Measurements from ENCODE around the gene CPEB4. TPM values are rescaled to one million over a fixed set of nuclear protein-coding genes. Genes with fewer than 3 reads are reported as not detected.

CPEB4 gene
- total RNA-seq, 1 experiment from 2014 or later, result 8.7 TPM

DNA sequence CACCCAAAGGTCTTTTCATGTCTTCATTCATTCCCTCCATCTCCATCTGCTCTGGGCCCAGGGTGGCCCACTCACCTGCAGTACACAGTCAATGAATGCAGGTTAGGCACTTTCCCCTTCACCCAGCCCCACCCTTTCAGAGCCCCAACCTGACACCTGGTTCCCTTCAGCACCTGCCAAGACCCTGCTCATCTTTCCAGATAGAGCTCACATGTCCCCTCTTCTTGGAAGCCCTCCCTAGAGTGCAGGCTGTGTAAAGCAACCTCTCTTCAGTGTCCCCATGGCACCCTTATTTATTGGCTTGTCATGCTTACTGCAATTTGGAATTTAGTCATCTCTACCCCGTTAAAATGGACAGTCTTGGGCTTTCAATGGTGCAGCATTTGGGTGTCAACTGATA, 13.0 kb upstream of the CPEB4 start:
- no peak overlapping the region for H2BK120ac ChIP-seq (ENCODE audit: low read depth, low read length, poor library complexity, severe bottlenecking)
- peaks cover 0 to 8% of the 10 kb centered on the region in 2 experiments; a peak in 2 of 4 replicates for H3K4me1 Mint-ChIP-seq
- TF ChIP-seq, protein P1, sequence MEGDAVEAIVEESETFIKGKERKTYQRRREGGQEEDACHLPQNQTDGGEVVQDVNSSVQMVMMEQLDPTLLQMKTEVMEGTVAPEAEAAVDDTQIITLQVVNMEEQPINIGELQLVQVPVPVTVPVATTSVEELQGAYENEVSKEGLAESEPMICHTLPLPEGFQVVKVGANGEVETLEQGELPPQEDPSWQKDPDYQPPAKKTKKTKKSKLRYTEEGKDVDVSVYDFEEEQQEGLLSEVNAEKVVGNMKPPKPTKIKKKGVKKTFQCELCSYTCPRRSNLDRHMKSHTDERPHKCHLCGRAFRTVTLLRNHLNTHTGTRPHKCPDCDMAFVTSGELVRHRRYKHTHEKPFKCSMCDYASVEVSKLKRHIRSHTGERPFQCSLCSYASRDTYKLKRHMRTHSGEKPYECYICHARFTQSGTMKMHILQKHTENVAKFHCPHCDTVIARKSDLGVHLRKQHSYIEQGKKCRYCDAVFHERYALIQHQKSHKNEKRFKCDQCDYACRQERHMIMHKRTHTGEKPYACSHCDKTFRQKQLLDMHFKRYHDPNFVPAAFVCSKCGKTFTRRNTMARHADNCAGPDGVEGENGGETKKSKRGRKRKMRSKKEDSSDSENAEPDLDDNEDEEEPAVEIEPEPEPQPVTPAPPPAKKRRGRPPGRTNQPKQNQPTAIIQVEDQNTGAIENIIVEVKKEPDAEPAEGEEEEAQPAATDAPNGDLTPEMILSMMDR (conservative IDR thresholded peaks at IDR 0.05), result no peak
- no peak overlapping the region for H3K23ac ChIP-seq (ENCODE audit: insufficient read length, low read depth, low read length)
- H3K36me3 Mint-ChIP-seq (ENCODE audit: insufficient read depth in 1 of 3, low read depth in 3 of 3), result no peaks in the 10 kb centered on the region
- H4K91ac ChIP-seq (ENCODE audit: insufficient read length, low read depth, low read length), result no peak overlapping the region
- no peak overlapping the region for H2BK5ac ChIP-seq (ENCODE audit: insufficient read length, low read length)
- H3K18ac ChIP-seq (ENCODE audit: insufficient read length, low read depth, low read length), result no peak overlapping the region
- H4K20me1 ChIP-seq (ENCODE audit: control insufficient read depth, insufficient read depth, insufficient read length), result no peaks in the 10 kb centered on the region
- no peak overlapping the region for H2BK15ac ChIP-seq (ENCODE audit: low read depth, low read length)
- no peaks in the 10 kb centered on the region for H3K4me1 ChIP-seq (ENCODE audit: insufficient read depth, low read length)
- no peaks in the 10 kb centered on the region for H3K79me1 ChIP-seq (ENCODE audit: insufficient read depth, low read depth, low read length, poor library complexity, severe bottlenecking)
- no peaks in the 10 kb centered on the region for H3K27me3 Mint-ChIP-seq (ENCODE audit: low read depth)
- H3K27ac Mint-ChIP-seq, result no peak overlapping the region
- no peaks in the 10 kb centered on the region for H3K23me2 ChIP-seq (ENCODE audit: insufficient read length, low read depth, low read length, poor library complexity, severe bottlenecking)
- H2AFZ ChIP-seq (ENCODE audit: low read length), result no peak overlapping the region
- H3K56ac ChIP-seq (ENCODE audit: insufficient read length, low read depth, low read length), result no peak overlapping the region
- no peaks in the 10 kb centered on the region for H3K79me2 ChIP-seq (ENCODE audit: insufficient read depth, low read length)
- no peak overlapping the region for H2BK20ac ChIP-seq (ENCODE audit: low read depth, low read length, poor library complexity, severe bottlenecking)
- no peak overlapping the region for H4K8ac ChIP-seq (replicated peaks; ENCODE audit: insufficient read length, low read depth, low read length)
- no peak for DNase-seq
- H3K4me3 Mint-ChIP-seq, result no peak overlapping the region
- WGBS (ENCODE audit: extremely low coverage, insufficient read length, low lambda C conversion rate), result no CpG with 5 or more reads among the region's 1 CpG
- H2BK12ac ChIP-seq (ENCODE audit: insufficient read length, low read depth, low read length), result no peak overlapping the region
- no peak overlapping the region for H2AK5ac ChIP-seq (ENCODE audit: insufficient read length, low read length)
- no peak overlapping the region for H3T11ph ChIP-seq (ENCODE audit: low read length)
- H3K4me2 ChIP-seq (ENCODE audit: insufficient read depth, insufficient read length, low read length), result no peak overlapping the region
- H3K9me3 ChIP-seq (ENCODE audit: control insufficient read depth, low read depth, low read length), result no peaks in the 10 kb centered on the region
- no peak overlapping the region for H3K14ac ChIP-seq (ENCODE audit: insufficient read depth, low read length)
- no peak overlapping the region for H4K5ac ChIP-seq (ENCODE audit: insufficient read length, low read depth, low read length)
- H3K27ac ChIP-seq (ENCODE audit: insufficient read length, low read depth, low read length), result no peak overlapping the region
- H3K4ac ChIP-seq (ENCODE audit: low read depth, low read length), result no peak overlapping the region
- no peak overlapping the region for H3K9ac ChIP-seq (ENCODE audit: extremely low read depth, insufficient read length, low read length)
- H3K9me3 Mint-ChIP-seq, result no peaks in the 10 kb centered on the region
- H3K27me3 ChIP-seq (ENCODE audit: insufficient read depth, low read length), result no peaks in the 10 kb centered on the region

Data from H9 (cell line).